Endothelial cell of umbilical vein (primary cell): ENCODE data around the gene NAT10. TPM values are rescaled to one million over a fixed set of nuclear protein-coding genes. Genes with fewer than 3 reads are reported as not detected.

Source experiments
- BruUV-seq: library from RNA; stranded (reverse); fragments of 400-500 nt; replicated peaks from 2 replicates; lab custom pipeline; 2021; lab: Mats Ljungman, UMichigan
- CTCF ChIA-PET: fragments of 300-600, 350-600 bp; sonication (Branson Sonifier 250); formaldehyde crosslinking; loops from one replicate; lab custom pipeline; 2021; ENCODE audit warnings: antibody characterized with exemption, inconsistent platforms; lab: Charles Lee
- POLR2A ChIA-PET: fragments of 300-600, 350-600 bp; sonication (Branson Sonifier 250); formaldehyde crosslinking; loops from one replicate; lab custom pipeline; 2021; ENCODE audit warnings: antibody characterized with exemption, inconsistent platforms; lab: Charles Lee
- DNase-seq: peaks from one replicate; pipeline ENCODE4 v3.0.0-alpha.2; 2011; ENCODE audit warnings: low read depth, low spot score
- FAIRE-seq: peaks from 2 replicates; lab custom pipeline; 2011; peaks lifted over from hg19 to GRCh38; lab: Jason Lieb, UNC
- H2AFZ ChIP-seq: 2 replicates; pipeline ENCODE4 v1.6.0; 2012; ENCODE audit warnings: low read depth, low read length, control low read depth, inconsistent platforms
- H3K27ac ChIP-seq: 2 replicates; pipeline ENCODE4 v1.5.1; 2011; ENCODE audit warnings: low read depth, mild to moderate bottlenecking, control low read depth, low read length, moderate library complexity; ENCODE audit not compliant: insufficient read depth
- H3K27me3 ChIP-seq, 2 experiments: 2 replicates each; pipeline versions ENCODE4 v1.6.0 to v1.6.1; 2011; ENCODE audit warnings: low read length in 2 of 2, mixed read lengths in 1 of 2; ENCODE audit not compliant: control insufficient read depth in 2 of 2, insufficient read depth in 2 of 2
- H3K36me3 ChIP-seq, 2 experiments: 2 replicates in 1 of 2; 3 replicates in 1 of 2; pipeline ENCODE4 v1.5.1; 2011; ENCODE audit warnings: low read length in 2 of 2, mild to moderate bottlenecking in 1 of 2, moderate library complexity in 1 of 2; ENCODE audit not compliant: control insufficient read depth in 2 of 2, insufficient read depth in 2 of 2; ENCODE audit errors: extremely low read depth in 1 of 2
- H3K4me1 ChIP-seq: 3 replicates; pipeline ENCODE4 v1.5.1; 2011; ENCODE audit warnings: mild to moderate bottlenecking, low read length; ENCODE audit not compliant: control insufficient read depth, insufficient read depth; ENCODE audit errors: extremely low read depth
- H3K4me2 ChIP-seq: 2 replicates; pipeline ENCODE4 v1.6.1; 2011; ENCODE audit warnings: low read length, control low read depth, mixed read lengths; ENCODE audit not compliant: insufficient read depth
- H3K4me3 ChIP-seq, 3 experiments: fragments of 200-600 bp in 1 of 3; sonication (generic), shearing (Covaris generic) in 1 of 3; replicated peaks in 1 of 3; 2 replicates each; pipeline ENCODE4 v1.5.1; 2011 to 2016; ENCODE audit warnings: control low read depth in 3 of 3, low read length in 3 of 3, mild to moderate bottlenecking in 2 of 3, inconsistent platforms in 1 of 3, low read depth in 1 of 3, moderate library complexity in 1 of 3; ENCODE audit not compliant: insufficient read depth in 1 of 3
- H3K79me2 ChIP-seq: 2 replicates; pipeline ENCODE4 v1.6.0; 2012; ENCODE audit warnings: low read length, inconsistent platforms; ENCODE audit not compliant: control insufficient read depth, insufficient read depth
- H3K9ac ChIP-seq: replicated peaks from 2 replicates; pipeline ENCODE3; 2011; ENCODE audit warnings: low read length, control low read depth; ENCODE audit not compliant: insufficient read depth; ENCODE audit errors: extremely low read depth
- H3K9me1 ChIP-seq: replicated peaks from 3 replicates; pipeline ENCODE4 v1.6.0; 2011; ENCODE audit warnings: mild to moderate bottlenecking, low read length; ENCODE audit not compliant: control insufficient read depth, insufficient read depth; ENCODE audit errors: extremely low read depth
- H3K9me3 ChIP-seq: replicated peaks from 2 replicates; pipeline ENCODE4 v1.5.1; 2012; ENCODE audit warnings: low read length, inconsistent platforms; ENCODE audit not compliant: control insufficient read depth, insufficient read depth
- H4K20me1 ChIP-seq: replicated peaks from 2 replicates; pipeline ENCODE3; 2011; ENCODE audit warnings: mild to moderate bottlenecking, low read length; ENCODE audit not compliant: control insufficient read depth, insufficient read depth; ENCODE audit errors: extremely low read depth
- CTCF ChIP-seq, 2 donors: IDR thresholded peaks; 1 replicate in 1 of 2; 2 replicates in 1 of 2; pipeline ENCODE4 v1.5.1; 2011; ENCODE audit warnings: low read length in 2 of 2, mild to moderate bottlenecking in 2 of 2, moderate library complexity in 2 of 2, control low read depth in 1 of 2, inconsistent platforms in 1 of 2, low read depth in 1 of 2; ENCODE audit not compliant: insufficient read depth in 1 of 2; ENCODE audit errors: extremely low read depth in 1 of 2
- EZH2 ChIP-seq: IDR thresholded peaks from 2 replicates; pipeline ENCODE4 v1.6.1; 2012; ENCODE audit warnings: borderline replicate concordance, low read depth, mild to moderate bottlenecking, moderate library complexity, low read length, inconsistent platforms; ENCODE audit not compliant: severe bottlenecking
- FOS ChIP-seq: IDR thresholded peaks from 2 replicates; pipeline ENCODE4 v1.6.1; 2011; ENCODE audit warnings: mild to moderate bottlenecking, low read length, moderate library complexity, borderline replicate concordance; ENCODE audit not compliant: insufficient read depth
- GATA2 ChIP-seq: IDR thresholded peaks from 2 replicates; pipeline ENCODE4 v1.7.0; 2011; ENCODE audit warnings: low read depth, mild to moderate bottlenecking, moderate library complexity, mixed read lengths, low read length; ENCODE audit not compliant: insufficient read length, insufficient read depth
- JUN ChIP-seq: IDR thresholded peaks from 2 replicates; pipeline ENCODE4 v1.6.1; 2011; ENCODE audit warnings: borderline replicate concordance, low read depth; ENCODE audit not compliant: insufficient read length, insufficient read depth
- MAX ChIP-seq: IDR thresholded peaks from 2 replicates; pipeline ENCODE4 v1.6.1; 2011; ENCODE audit not compliant: insufficient read depth, insufficient read length
- MYC ChIP-seq: IDR thresholded peaks from one replicate; pipeline ENCODE4 v1.6.1; 2011; ENCODE audit warnings: mild to moderate bottlenecking, low read depth, low read length
- POLR2A ChIP-seq: IDR thresholded peaks from 2 replicates; pipeline ENCODE4 v1.6.1; 2012; ENCODE audit warnings: low read depth, mild to moderate bottlenecking, control low read depth, low read length
- POLR2AphosphoS5 ChIP-seq: IDR thresholded peaks from 2 replicates; pipeline ENCODE4 v1.6.1; 2012; ENCODE audit warnings: low read depth, mild to moderate bottlenecking, control low read depth, low read length, moderate library complexity; ENCODE audit not compliant: insufficient read depth
- dilution Hi-C: fragments of 300-500 bp; cut with MboI; formaldehyde crosslinking; loops from one replicate; pipeline ENCODE4 v1.15.0; 2019; ENCODE audit warnings: low sequenced_read_pairs; ENCODE audit not compliant: extremely low pct_ligation_motif_present
- intact Hi-C: fragments of 100-400 bp; cut with micrococcal nuclease; formaldehyde crosslinking; loops from one replicate; pipeline ENCODE4 v1.10.0; 2022
- polyA plus RNA-seq, 4 experiments: library from polyadenylated mRNA; depleted of rRNA in 3 of 4; stranded (reverse) in 3 of 4; unstranded in 1 of 4; fragments of >200 nt; gene quantifications; 2 replicates each; pipeline versions ENCODE4 v1.2.1 to v1.2.3, GENCODE V29; 2011 to 2012; ENCODE audit warnings: missing spikeins in 1 of 4
- total RNA-seq: library from RNA; stranded (reverse); gene quantifications from 2 replicates; pipeline ENCODE4 v1.2.3, GENCODE V29; 2021

NAT10 gene
- total and polyA plus RNA-seq, 2 donors (not counting 3 experiments of a cell fraction or from before 2014, with no cell fraction given), result 32.0 to 57.6 TPM

- POLR2A ChIA-PET, result no interaction called here
- Histone ChIP-seq H3K27ac (no peak overlapping the region), H3K9me3 (no peaks in the 10 kb centered on the region), H3K4me2 (no peak overlapping the region), H3K27me3 (no peaks in the 10 kb centered on the region), H3K79me2 (no peaks in the 10 kb centered on the region), H3K36me3 (peaks cover 21 to 61% of the 10 kb centered on the region in 2 experiments), H3K9ac (no peak overlapping the region), H3K4me3 (no peak overlapping the region), H3K4me1 (no peaks in the 10 kb centered on the region), H3K9me1 (no peaks in the 10 kb centered on the region), H2AFZ (no peak overlapping the region), H4K20me1 (no peaks in the 10 kb centered on the region)
- DNase-seq, result no peak
- TF ChIP-seq MAX (no peak), MYC (no peak), GATA2 (no peak), CTCF (IDR thresholded peaks at IDR 0.05; ENCODE audit: extremely low read depth in 1 of 2, insufficient read depth in 1 of 2, low read depth in 1 of 2, low read length in 2 of 2) (no peak), FOS (no peak), JUN (no peak), POLR2AphosphoS5 (no peak), POLR2A (no peak), EZH2 (no peak)
- BruUV-seq, result no TSS peak
- FAIRE-seq, result no peak
- CTCF ChIA-PET, result interaction anchor here (1.4 kb wide), 1 partner anchor 13 kb away, joined by 3 read pairs; no protein-coding TSS in a partner anchor
- intact Hi-C loops, result no loop called here
- dilution Hi-C loops, result no loop called here
Measured at GRCh38 chr11:34139346-34139745, 33.9 kb downstream of the NAT10 start.
